ENCODE data around the gene FXYD1. TPM values are rescaled to one million over a fixed set of nuclear protein-coding genes. Genes with fewer than 3 reads are reported as not detected.

The FXYD1 gene
- total RNA-seq, 1 experiment from 2014 or later, result not detected

GRCh38 chr19:35119578-35120155 is 19.0 kb upstream of the FXYD1 start:
- intact Hi-C loops (cut with micrococcal nuclease; ENCODE audit: unreplicated experiment), result loop anchor here (10.0 kb wide), 1 partner anchor 145 kb away; no protein-coding TSS in a partner anchor
- Histone ChIP-seq H3K9me3 (ENCODE audit: insufficient read depth, low read depth) (no peaks in the 10 kb centered on the region), H3K9me2 (ENCODE audit: insufficient read depth) (no peaks in the 10 kb centered on the region), H3K4me1 (replicated peaks; ENCODE audit: insufficient read depth) (peaks cover 91% of the 10 kb centered on the region), H3F3A (ENCODE audit: insufficient read depth, low read depth) (peaks cover 80% of the 10 kb centered on the region), H3K4me3 (peak overlapping the region; percentile 38; the same call in 1 of the 2 replicates), H3K27me3 (ENCODE audit: insufficient read depth, low read depth) (no peaks in the 10 kb centered on the region), H3K79me2 (ENCODE audit: low read depth) (peaks cover 51% of the 10 kb centered on the region), H4K20me1 (ENCODE audit: insufficient read depth) (no peaks in the 10 kb centered on the region), H2AFZ (no peak overlapping the region), H3K36me3 (ENCODE audit: low read depth) (peaks cover 4% of the 10 kb centered on the region; the same call in 1 of the 2 replicates), H3K27ac (peak overlapping the region; percentile 90), H3K4me2 (peak overlapping the region; percentile 99)
- POLR2A ChIA-PET (ENCODE audit: unreplicated experiment), result interaction anchor here (0.6 kb wide), 1 partner anchor 9 kb away, joined by 12 read pairs; no protein-coding TSS in a partner anchor
- DNase-seq, result no peak
- no peak for TF ChIP-seq CTCF (conservative IDR thresholded peaks at IDR 0.05)
- no peak for TF ChIP-seq EZH2 (IDR thresholded peaks at IDR 0.05; ENCODE audit: low read depth)
- CTCF ChIA-PET, result no interaction called here
- TSS peak; percentile 3 for BruUV-seq (replicated peaks)

- TF ChIP-seq EZH2 (IDR thresholded peaks at IDR 0.05; ENCODE audit: low read depth) (no peak), CTCF (conservative IDR thresholded peaks at IDR 0.05) (no peak)
- no TSS peak for BruUV-seq (replicated peaks)
- CTCF ChIA-PET, result no interaction called here
- intact Hi-C loops (cut with micrococcal nuclease; ENCODE audit: unreplicated experiment), result no loop called here
- H3K36me3 ChIP-seq (ENCODE audit: low read depth), result peaks cover 4% of the 10 kb centered on the region; the same call in 1 of the 2 replicates
- H3K9me3 ChIP-seq (ENCODE audit: insufficient read depth, low read depth), result no peaks in the 10 kb centered on the region
- no peak overlapping the region for H2AFZ ChIP-seq
- H3K9me2 ChIP-seq (ENCODE audit: insufficient read depth), result no peaks in the 10 kb centered on the region
- DNase-seq, result peak; percentile 70 to 96
- peaks cover 91% of the 10 kb centered on the region for H3K4me1 ChIP-seq (replicated peaks; ENCODE audit: insufficient read depth)
- no peaks in the 10 kb centered on the region for H3K27me3 ChIP-seq (ENCODE audit: insufficient read depth, low read depth)
- H4K20me1 ChIP-seq (ENCODE audit: insufficient read depth), result no peaks in the 10 kb centered on the region
- peak overlapping the region; percentile 38; the same call in 1 of the 2 replicates for H3K4me3 ChIP-seq
- H3K27ac ChIP-seq, result peak overlapping the region; percentile 90
- peaks cover 72% of the 10 kb centered on the region for H3F3A ChIP-seq (ENCODE audit: insufficient read depth, low read depth)
- POLR2A ChIA-PET (ENCODE audit: unreplicated experiment), result no interaction called here
- H3K4me2 ChIP-seq, result peak overlapping the region; percentile 99
- H3K79me2 ChIP-seq (ENCODE audit: low read depth), result peaks cover 51% of the 10 kb centered on the region
Observed at GRCh38 chr19:35120492-35120891, 18.1 kb upstream of the FXYD1 start.

- H3K9me3 ChIP-seq (ENCODE audit: insufficient read depth, low read depth), result no peaks in the 10 kb centered on the region
- peak overlapping the region; percentile 90 for H3K27ac ChIP-seq
- ChIA-PET CTCF (no interaction called here), POLR2A (ENCODE audit: unreplicated experiment) (no interaction called here)
- DNase-seq, result peak in 1 of 2 experiments; percentile 55
- H3K4me2 ChIP-seq, result peak overlapping the region; percentile 99
- TF ChIP-seq CTCF (conservative IDR thresholded peaks at IDR 0.05) (no peak), EZH2 (IDR thresholded peaks at IDR 0.05; ENCODE audit: low read depth) (no peak)
- peaks cover 91% of the 10 kb centered on the region for H3K4me1 ChIP-seq (replicated peaks; ENCODE audit: insufficient read depth)
- H4K20me1 ChIP-seq (ENCODE audit: insufficient read depth), result no peaks in the 10 kb centered on the region
- peaks cover 51% of the 10 kb centered on the region for H3K79me2 ChIP-seq (ENCODE audit: low read depth)
- no peaks in the 10 kb centered on the region for H3K9me2 ChIP-seq (ENCODE audit: insufficient read depth)
- no peaks in the 10 kb centered on the region for H3K27me3 ChIP-seq (ENCODE audit: insufficient read depth, low read depth)
- H3K36me3 ChIP-seq (ENCODE audit: low read depth), result peaks cover 4% of the 10 kb centered on the region; the same call in 1 of the 2 replicates
- peak overlapping the region; percentile 38; the same call in 1 of the 2 replicates for H3K4me3 ChIP-seq
- intact Hi-C loops (cut with micrococcal nuclease; ENCODE audit: unreplicated experiment), result no loop called here
- H3F3A ChIP-seq (ENCODE audit: insufficient read depth, low read depth), result peaks cover 68% of the 10 kb centered on the region
- H2AFZ ChIP-seq, result no peak overlapping the region
- no TSS peak for BruUV-seq (replicated peaks)
Observed at GRCh38 chr19:35120898-35121297, 17.7 kb upstream of the FXYD1 start.

Measured in PC-9 (cell line).